ENCODE results near the gene RTTN.

GRCh38 chr18:70019136-70019535 is 186.4 kb downstream of the RTTN start:
- TF ChIP-seq GATA3 (IDR thresholded peaks at IDR 0.05; ENCODE audit: low read depth, low read length) (no peak), GATA2 (IDR thresholded peaks at IDR 0.05; ENCODE audit: low read depth, low read length) (no peak)
